ENCODE measurements around the gene DUX4.
"Not testable (repeated sequence)": the region's sequence is repeated elsewhere in the genome, so short reads cannot be mapped to it uniquely, and the experiment has no call there.

The DUX4 gene

GRCh38 chr4:190173428-190173827 lies at the start of gene DUX4:
DUX4 (plus strand) TSS chr4:190173774; CDS start chr4:190173774, 0 bp downstream.
- not testable (repeated sequence) for DNase-seq (ENCODE audit: low spot score)

DNA sequence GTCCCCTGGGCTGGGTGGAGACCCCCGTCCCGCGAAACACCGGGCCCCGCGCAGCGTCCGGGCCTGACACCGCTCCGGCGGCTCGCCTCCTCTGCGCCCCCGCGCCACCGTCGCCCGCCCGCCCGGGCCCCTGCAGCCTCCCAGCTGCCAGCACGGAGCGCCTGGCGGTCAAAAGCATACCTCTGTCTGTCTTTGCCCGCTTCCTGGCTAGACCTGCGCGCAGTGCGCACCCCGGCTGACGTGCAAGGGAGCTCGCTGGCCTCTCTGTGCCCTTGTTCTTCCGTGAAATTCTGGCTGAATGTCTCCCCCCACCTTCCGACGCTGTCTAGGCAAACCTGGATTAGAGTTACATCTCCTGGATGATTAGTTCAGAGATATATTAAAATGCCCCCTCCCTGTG lies 1.9 kb downstream of the DUX4 start:
- DNase-seq (ENCODE audit: low spot score) = not testable (repeated sequence)

GRCh38 chr4:190177727-190178605 lies 4.4 kb downstream of the DUX4 start:
- not testable (repeated sequence) for DNase-seq (ENCODE audit: low spot score)

DNA sequence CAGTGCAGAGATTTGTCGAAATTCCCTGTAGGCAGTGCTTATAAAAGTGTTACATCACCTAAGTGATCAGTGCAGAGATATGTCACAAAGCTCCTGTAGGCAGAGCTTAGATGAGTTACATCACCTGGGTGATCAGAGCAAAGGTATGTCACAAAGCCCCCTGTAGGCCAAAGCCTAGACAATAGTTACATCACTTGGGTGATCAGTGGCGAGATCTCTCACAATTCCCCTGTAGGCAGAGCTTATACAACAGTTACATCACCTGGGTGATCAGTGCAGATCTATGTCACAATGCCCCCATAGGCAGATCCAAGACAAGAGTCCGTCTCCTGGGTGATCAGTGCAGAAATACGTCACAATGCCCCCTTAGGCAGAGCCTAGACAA lies 5.0 kb downstream of the DUX4 start:
- not testable (repeated sequence) for DNase-seq (ENCODE audit: low spot score)

DNA sequence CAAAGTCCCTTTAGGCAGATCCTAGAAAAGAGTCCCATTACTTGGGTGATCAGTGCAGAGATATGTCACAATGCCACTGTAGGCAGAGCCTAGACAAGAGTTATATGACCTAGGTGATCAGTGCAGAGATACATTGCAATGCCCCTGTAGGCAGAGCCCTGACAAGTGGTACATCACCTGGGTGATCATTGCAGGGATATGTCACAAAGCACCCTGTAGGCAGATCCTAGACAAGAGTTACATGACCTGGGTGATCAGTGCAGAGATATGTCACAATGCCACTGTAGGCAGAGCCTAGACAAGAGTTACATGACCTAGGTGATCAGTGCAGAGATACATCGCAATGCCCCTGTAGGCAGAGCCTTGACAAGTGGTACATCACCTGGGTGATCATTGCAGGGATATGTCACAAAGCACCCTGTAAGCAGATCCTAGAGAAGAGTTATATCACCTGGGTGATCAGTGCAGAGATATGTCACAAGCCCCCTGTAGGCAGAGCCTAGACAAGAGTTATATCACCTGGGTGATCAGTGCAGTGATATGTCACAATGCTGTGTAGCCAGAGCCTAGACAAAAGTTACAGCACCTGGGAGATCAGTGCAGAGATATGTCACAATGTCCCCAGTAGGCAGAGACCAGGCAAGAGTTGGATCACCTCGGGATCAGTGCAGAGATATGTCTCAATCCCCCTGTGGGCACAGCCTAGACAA lies 5.6 kb downstream of the DUX4 start:
- not testable (repeated sequence) for DNase-seq (ENCODE audit: low spot score)

- not testable (repeated sequence) for DNase-seq (ENCODE audit: low spot score)
These were observed 6.1 kb downstream of the DUX4 start for GRCh38 chr4:190179740-190180094.

GRCh38 chr4:190180947-190181346 lies 7.4 kb downstream of the DUX4 start:
- not testable (repeated sequence) for DNase-seq (ENCODE audit: low spot score)

GRCh38 chr4:190181481-190182100 lies 8.0 kb downstream of the DUX4 start:
- not testable (repeated sequence) for DNase-seq (ENCODE audit: low spot score)

GRCh38 chr4:190203510-190203909 lies 29.9 kb downstream of the DUX4 start:
- DNase-seq (ENCODE audit: low spot score) = not testable (repeated sequence)

Data from GM20000 (cell line).